Mammary epithelial cell (primary cell): ENCODE results near the gene METTL5.

Source experiments
- EZH2 ChIP-seq: IDR thresholded peaks from 2 replicates; pipeline ENCODE4 v1.6.1; 2012; ENCODE audit warnings: low read length, inconsistent platforms, borderline replicate concordance
- TF ChIP-seq, protein P1 (sequence below), 2 donors: IDR thresholded peaks in 1 of 2; conservative IDR thresholded peaks in 1 of 2; 2 replicates each; pipeline ENCODE4 v1.5.1; 2011 to 2012; ENCODE audit warnings: inconsistent platforms in 2 of 2, low read length in 2 of 2, mild to moderate bottlenecking in 2 of 2, control low read depth in 1 of 2, low read depth in 1 of 2; ENCODE audit not compliant: insufficient read depth in 1 of 2; ENCODE audit errors: extremely low read depth in 1 of 2

DNA sequence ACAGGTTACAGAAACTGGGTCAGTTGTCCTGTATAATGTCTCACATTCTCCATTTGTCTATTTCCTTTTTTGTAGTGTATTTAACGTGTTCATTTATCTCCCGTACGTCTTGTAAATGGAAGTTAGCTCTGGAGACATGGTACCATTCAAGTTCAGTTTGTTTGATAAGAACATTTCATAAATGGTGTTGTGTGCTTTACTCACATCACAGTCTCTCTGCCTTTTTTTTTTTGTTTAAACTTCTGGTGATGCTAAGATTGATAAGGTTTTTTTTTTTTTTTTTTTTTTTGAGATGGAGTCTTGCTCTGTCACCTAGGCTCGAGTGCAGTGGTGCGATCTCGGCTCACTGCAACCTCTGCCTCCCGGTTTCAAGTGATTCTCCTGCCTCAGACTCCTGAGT lies 44.2 kb upstream of the METTL5 start:
- TF ChIP-seq, protein P1, sequence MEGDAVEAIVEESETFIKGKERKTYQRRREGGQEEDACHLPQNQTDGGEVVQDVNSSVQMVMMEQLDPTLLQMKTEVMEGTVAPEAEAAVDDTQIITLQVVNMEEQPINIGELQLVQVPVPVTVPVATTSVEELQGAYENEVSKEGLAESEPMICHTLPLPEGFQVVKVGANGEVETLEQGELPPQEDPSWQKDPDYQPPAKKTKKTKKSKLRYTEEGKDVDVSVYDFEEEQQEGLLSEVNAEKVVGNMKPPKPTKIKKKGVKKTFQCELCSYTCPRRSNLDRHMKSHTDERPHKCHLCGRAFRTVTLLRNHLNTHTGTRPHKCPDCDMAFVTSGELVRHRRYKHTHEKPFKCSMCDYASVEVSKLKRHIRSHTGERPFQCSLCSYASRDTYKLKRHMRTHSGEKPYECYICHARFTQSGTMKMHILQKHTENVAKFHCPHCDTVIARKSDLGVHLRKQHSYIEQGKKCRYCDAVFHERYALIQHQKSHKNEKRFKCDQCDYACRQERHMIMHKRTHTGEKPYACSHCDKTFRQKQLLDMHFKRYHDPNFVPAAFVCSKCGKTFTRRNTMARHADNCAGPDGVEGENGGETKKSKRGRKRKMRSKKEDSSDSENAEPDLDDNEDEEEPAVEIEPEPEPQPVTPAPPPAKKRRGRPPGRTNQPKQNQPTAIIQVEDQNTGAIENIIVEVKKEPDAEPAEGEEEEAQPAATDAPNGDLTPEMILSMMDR (conservative IDR thresholded peaks at IDR 0.05 in 1 of 2, IDR thresholded peaks at IDR 0.05 in 1 of 2; ENCODE audit: extremely low read depth in 1 of 2, insufficient read depth in 1 of 2, low read depth in 1 of 2, low read length in 2 of 2), result no peak
- TF ChIP-seq EZH2, result no peak
